ENCODE results near the gene PRELID3B. TPM values are rescaled to one million over a fixed set of nuclear protein-coding genes. Genes with fewer than 3 reads are reported as not detected.

The PRELID3B gene
- total RNA-seq, 1 experiment from 2014 or later = 52.6 TPM

DNA sequence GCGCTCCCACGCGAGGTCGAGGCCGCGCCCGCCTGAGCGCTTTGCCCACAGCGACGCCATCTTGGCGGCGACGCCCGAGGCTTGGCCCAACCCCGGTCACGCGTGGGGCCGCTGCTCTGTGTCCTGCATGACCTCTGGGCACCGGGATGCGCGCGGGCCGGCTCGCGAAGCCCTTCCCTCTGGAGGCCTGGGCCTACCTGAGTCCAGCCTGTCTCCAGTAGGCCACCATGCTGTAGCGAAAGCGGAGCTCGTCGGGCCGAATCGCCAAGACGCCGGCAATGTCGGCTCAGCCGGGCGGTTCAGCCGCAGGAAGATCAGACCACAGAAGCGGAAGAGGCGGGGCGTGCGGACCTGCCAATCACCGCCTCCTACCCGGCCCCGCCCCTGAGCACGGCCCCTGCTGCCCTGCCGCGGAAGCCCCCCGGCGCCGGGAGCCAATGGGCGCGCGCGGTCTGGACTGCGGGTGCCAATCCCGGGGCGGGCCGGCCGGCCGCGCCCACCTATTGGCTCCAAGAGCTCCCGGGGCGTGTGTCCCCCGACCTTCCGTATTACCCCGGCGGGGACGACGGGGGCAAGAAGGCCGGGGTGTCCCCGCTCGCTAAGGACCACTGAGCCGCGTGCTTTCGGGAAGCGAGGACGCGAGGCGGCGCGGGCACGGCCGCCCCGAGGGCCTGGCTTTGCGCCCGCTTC lies 10.4 kb downstream of the PRELID3B start, which contains the start of gene ATP5F1E:
Gene ATP5F1E (minus strand): TSS at position 313 of the 690 bp plus-strand sequence. CDS start 84 bp downstream, at position 229.
- peaks cover 35 to 73% (median 71%) of the 10 kb centered on the region in 3 experiments for H3K36me3 Mint-ChIP-seq (ENCODE audit: insufficient read depth in 1 of 3, low read depth in 3 of 3)
- WGBS (ENCODE audit: extremely low coverage, insufficient read length, low lambda C conversion rate) = no CpG with 5 or more reads among the region's 86 CpGs
- H3K27me3 Mint-ChIP-seq (ENCODE audit: low read depth) = peaks cover 26% of the 10 kb centered on the region

More for the DNA sequence above, 10.4 kb downstream of the PRELID3B start, which contains the start of gene ATP5F1E:
- H3K79me1 ChIP-seq (ENCODE audit: insufficient read depth, low read depth, low read length, poor library complexity, severe bottlenecking) = no peaks in the 10 kb centered on the region
- H2AFZ ChIP-seq (ENCODE audit: low read length) = no peak within 1 kb of the TSS
- no peak within 1 kb of the TSS for H4K5ac ChIP-seq (ENCODE audit: insufficient read length, low read depth, low read length)
- H2AK5ac ChIP-seq (ENCODE audit: insufficient read length, low read length) = no peak within 1 kb of the TSS
- no peak within 1 kb of the TSS for H3K23ac ChIP-seq (ENCODE audit: insufficient read length, low read depth, low read length)
- H3K18ac ChIP-seq (ENCODE audit: insufficient read length, low read depth, low read length) = peak within 1 kb of the TSS; percentile 43
- no peaks in the 10 kb centered on the region for H3K9me3 ChIP-seq (ENCODE audit: control insufficient read depth, low read depth, low read length)
- H3K4ac ChIP-seq (ENCODE audit: low read depth, low read length) = no peak within 1 kb of the TSS
- peaks cover 16 to 21% of the 10 kb centered on the region in 2 experiments for H3K4me1 Mint-ChIP-seq
- H3K56ac ChIP-seq (ENCODE audit: insufficient read length, low read depth, low read length) = no peak within 1 kb of the TSS
- peaks cover 4% of the 10 kb centered on the region; the same call in 1 of the 2 replicates for H3K79me2 ChIP-seq (ENCODE audit: insufficient read depth, low read length)
- no peak within 1 kb of the TSS for H2BK15ac ChIP-seq (ENCODE audit: low read depth, low read length)
- peak within 1 kb of the TSS; percentile 88 to 96 (median 92); a peak in 6 of 7 replicates for H3K27ac Mint-ChIP-seq
- H3K4me1 ChIP-seq (ENCODE audit: insufficient read depth, low read length) = peaks cover 3% of the 10 kb centered on the region
- no peak within 1 kb of the TSS for H2BK120ac ChIP-seq (ENCODE audit: low read depth, low read length, poor library complexity, severe bottlenecking)
- no peaks in the 10 kb centered on the region for H3K9me3 Mint-ChIP-seq
- no peak within 1 kb of the TSS for H2BK5ac ChIP-seq (ENCODE audit: insufficient read length, low read length)
- no peak within 1 kb of the TSS for H4K91ac ChIP-seq (ENCODE audit: insufficient read length, low read depth, low read length)
- no peak within 1 kb of the TSS for H2BK20ac ChIP-seq (ENCODE audit: low read depth, low read length, poor library complexity, severe bottlenecking)
- no peak within 1 kb of the TSS for H3K27ac ChIP-seq (ENCODE audit: insufficient read length, low read depth, low read length)
- peaks cover 8% of the 10 kb centered on the region for H3K23me2 ChIP-seq (ENCODE audit: insufficient read length, low read depth, low read length, poor library complexity, severe bottlenecking)
- no peak within 1 kb of the TSS for H4K8ac ChIP-seq (replicated peaks; ENCODE audit: insufficient read length, low read depth, low read length)
- no peaks in the 10 kb centered on the region for H3K27me3 ChIP-seq (ENCODE audit: insufficient read depth, low read length)
- H3K14ac ChIP-seq (ENCODE audit: insufficient read depth, low read length) = peak within 1 kb of the TSS; percentile 81
- peak within 1 kb of the TSS; percentile 68 for H3K9ac ChIP-seq (ENCODE audit: extremely low read depth, insufficient read length, low read length)
- H3T11ph ChIP-seq (ENCODE audit: low read length) = no peak within 1 kb of the TSS
- H2BK12ac ChIP-seq (ENCODE audit: insufficient read length, low read depth, low read length) = no peak within 1 kb of the TSS
- peak within 1 kb of the TSS; percentile 93 to 94 for H3K4me3 Mint-ChIP-seq
- TF ChIP-seq, protein P1, sequence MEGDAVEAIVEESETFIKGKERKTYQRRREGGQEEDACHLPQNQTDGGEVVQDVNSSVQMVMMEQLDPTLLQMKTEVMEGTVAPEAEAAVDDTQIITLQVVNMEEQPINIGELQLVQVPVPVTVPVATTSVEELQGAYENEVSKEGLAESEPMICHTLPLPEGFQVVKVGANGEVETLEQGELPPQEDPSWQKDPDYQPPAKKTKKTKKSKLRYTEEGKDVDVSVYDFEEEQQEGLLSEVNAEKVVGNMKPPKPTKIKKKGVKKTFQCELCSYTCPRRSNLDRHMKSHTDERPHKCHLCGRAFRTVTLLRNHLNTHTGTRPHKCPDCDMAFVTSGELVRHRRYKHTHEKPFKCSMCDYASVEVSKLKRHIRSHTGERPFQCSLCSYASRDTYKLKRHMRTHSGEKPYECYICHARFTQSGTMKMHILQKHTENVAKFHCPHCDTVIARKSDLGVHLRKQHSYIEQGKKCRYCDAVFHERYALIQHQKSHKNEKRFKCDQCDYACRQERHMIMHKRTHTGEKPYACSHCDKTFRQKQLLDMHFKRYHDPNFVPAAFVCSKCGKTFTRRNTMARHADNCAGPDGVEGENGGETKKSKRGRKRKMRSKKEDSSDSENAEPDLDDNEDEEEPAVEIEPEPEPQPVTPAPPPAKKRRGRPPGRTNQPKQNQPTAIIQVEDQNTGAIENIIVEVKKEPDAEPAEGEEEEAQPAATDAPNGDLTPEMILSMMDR (conservative IDR thresholded peaks at IDR 0.05) = no peak
- peak within 1 kb of the TSS; percentile 87 for H3K4me2 ChIP-seq (ENCODE audit: insufficient read depth, insufficient read length, low read length)
- DNase-seq = peak; percentile 96
- no peaks in the 10 kb centered on the region for H4K20me1 ChIP-seq (ENCODE audit: control insufficient read depth, insufficient read depth, insufficient read length)
